HepG2 (cell line): ENCODE measurements around the gene ASB4. TPM values are rescaled to one million over a fixed set of nuclear protein-coding genes. Genes with fewer than 3 reads are reported as not detected.

Experiments used
- ETV5 ChIP-seq: IDR thresholded peaks from 2 replicates; pipeline ENCODE4 v1.6.1; 2018; ENCODE audit warnings: missing biosample characterization, missing genetic modification reagents, inconsistent platforms, borderline replicate concordance
- HHEX ChIP-seq: IDR thresholded peaks from 2 replicates; pipeline ENCODE4 v1.6.1; 2016; ENCODE audit warnings: control low read depth
- ISX ChIP-seq: sonication (generic); formaldehyde crosslinking; conservative IDR thresholded peaks from 2 replicates; pipeline ENCODE4 v1.5.0; 2020; ENCODE audit warnings: missing genetic modification reagents
- NR2F6 ChIP-seq, 2 experiments: IDR thresholded peaks; 2 replicates each; pipeline ENCODE4 v1.6.1; 2016; ENCODE audit warnings: antibody characterized with exemption in 1 of 2, mild to moderate bottlenecking in 1 of 2
- PHF21A ChIP-seq: sonication (generic); formaldehyde crosslinking; IDR thresholded peaks from 2 replicates; pipeline ENCODE4 v1.5.0; 2020; ENCODE audit warnings: mild to moderate bottlenecking, missing genetic modification reagents
- ZBTB34 ChIP-seq: sonication (generic); formaldehyde crosslinking; IDR thresholded peaks from 2 replicates; pipeline ENCODE4 v1.8.0; 2022; ENCODE audit warnings: mild to moderate bottlenecking, missing genetic modification reagents
- ZHX2 ChIP-seq, 2 experiments: sonication (generic) in 1 of 2; formaldehyde crosslinking in 1 of 2; IDR thresholded peaks; 2 replicates each; pipeline versions ENCODE4 v1.6.1 to v1.9.0; 2014 to 2022; ENCODE audit warnings: antibody characterized with exemption in 1 of 2, borderline replicate concordance in 1 of 2, inconsistent platforms in 1 of 2, low read depth in 1 of 2, missing genetic modification reagents in 1 of 2
- ZNF180 ChIP-seq: sonication (generic); formaldehyde crosslinking; IDR thresholded peaks from 2 replicates; pipeline ENCODE4 v1.4.0; 2020; ENCODE audit warnings: low read depth, missing genetic modification reagents, borderline replicate concordance
- ZNF746 ChIP-seq: sonication (generic); formaldehyde crosslinking; IDR thresholded peaks from 2 replicates; pipeline ENCODE4 v1.8.0; 2022; ENCODE audit warnings: mild to moderate bottlenecking, missing genetic modification reagents
- ZNF780A ChIP-seq: sonication (generic); formaldehyde crosslinking; IDR thresholded peaks from 2 replicates; pipeline ENCODE4 v1.8.0; 2022; ENCODE audit warnings: mild to moderate bottlenecking, missing genetic modification reagents, moderate library complexity
- polyA plus RNA-seq, 8 experiments: library from polyadenylated mRNA; depleted of rRNA in 3 of 8; stranded (reverse) in 7 of 8; unstranded in 1 of 8; fragments of >200 nt; fragmentation: Illumina TruSeq in 4 of 8; extraction: Trizol in 4 of 8; gene quantifications; 2 replicates each; pipeline versions ENCODE4 v1.2.1 to v1.2.3, GENCODE V29; 2011 to 2016; ENCODE audit warnings: low read depth in 4 of 8, missing spikeins in 1 of 8, mixed read lengths in 1 of 8; ENCODE audit not compliant: insufficient read depth in 1 of 8
- total RNA-seq, 5 experiments: library from RNA; depleted of rRNA; stranded (reverse); fragments of >200 nt; fragmentation: Illumina TruSeq; extraction: Trizol; gene quantifications; 2 replicates each; pipeline ENCODE4 v1.2.3, GENCODE V29; 2016; ENCODE audit warnings: low read depth in 1 of 5
- TF ChIP-seq, protein P1 (sequence below), 2 experiments: IDR thresholded peaks; 2 replicates each; pipeline ENCODE4 v1.6.1; 2011 to 2012; ENCODE audit warnings: low read length in 2 of 2, borderline replicate concordance in 1 of 2, low read depth in 1 of 2, mild to moderate bottlenecking in 1 of 2, moderate library complexity in 1 of 2
- TF ChIP-seq, protein P2 (sequence below): fragments of 450-650 bp; IDR thresholded peaks from 2 replicates; pipeline ENCODE4 v1.6.1; 2017

The ASB4 gene
- total and polyA plus RNA-seq, 2 of the 13 experiments (the other 11 are each of a cell fraction or from before 2014, with no cell fraction given): 1.1 to 4.0 TPM

- 0 out of 2 replicates have a peak, but pooled peaks have one; percentile 42 for TF ChIP-seq ZHX2 (IDR thresholded peaks at IDR 0.05; ENCODE audit: low read depth)
- TF ChIP-seq ZHX2 (CRISPR knock-in tag; IDR thresholded peaks at IDR 0.05; ENCODE audit: borderline replicate concordance): peak; percentile 53; the same call in 1 of the 2 replicates
- TF ChIP-seq, protein P1, sequence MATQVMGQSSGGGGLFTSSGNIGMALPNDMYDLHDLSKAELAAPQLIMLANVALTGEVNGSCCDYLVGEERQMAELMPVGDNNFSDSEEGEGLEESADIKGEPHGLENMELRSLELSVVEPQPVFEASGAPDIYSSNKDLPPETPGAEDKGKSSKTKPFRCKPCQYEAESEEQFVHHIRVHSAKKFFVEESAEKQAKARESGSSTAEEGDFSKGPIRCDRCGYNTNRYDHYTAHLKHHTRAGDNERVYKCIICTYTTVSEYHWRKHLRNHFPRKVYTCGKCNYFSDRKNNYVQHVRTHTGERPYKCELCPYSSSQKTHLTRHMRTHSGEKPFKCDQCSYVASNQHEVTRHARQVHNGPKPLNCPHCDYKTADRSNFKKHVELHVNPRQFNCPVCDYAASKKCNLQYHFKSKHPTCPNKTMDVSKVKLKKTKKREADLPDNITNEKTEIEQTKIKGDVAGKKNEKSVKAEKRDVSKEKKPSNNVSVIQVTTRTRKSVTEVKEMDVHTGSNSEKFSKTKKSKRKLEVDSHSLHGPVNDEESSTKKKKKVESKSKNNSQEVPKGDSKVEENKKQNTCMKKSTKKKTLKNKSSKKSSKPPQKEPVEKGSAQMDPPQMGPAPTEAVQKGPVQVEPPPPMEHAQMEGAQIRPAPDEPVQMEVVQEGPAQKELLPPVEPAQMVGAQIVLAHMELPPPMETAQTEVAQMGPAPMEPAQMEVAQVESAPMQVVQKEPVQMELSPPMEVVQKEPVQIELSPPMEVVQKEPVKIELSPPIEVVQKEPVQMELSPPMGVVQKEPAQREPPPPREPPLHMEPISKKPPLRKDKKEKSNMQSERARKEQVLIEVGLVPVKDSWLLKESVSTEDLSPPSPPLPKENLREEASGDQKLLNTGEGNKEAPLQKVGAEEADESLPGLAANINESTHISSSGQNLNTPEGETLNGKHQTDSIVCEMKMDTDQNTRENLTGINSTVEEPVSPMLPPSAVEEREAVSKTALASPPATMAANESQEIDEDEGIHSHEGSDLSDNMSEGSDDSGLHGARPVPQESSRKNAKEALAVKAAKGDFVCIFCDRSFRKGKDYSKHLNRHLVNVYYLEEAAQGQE (IDR thresholded peaks at IDR 0.05; ENCODE audit: borderline replicate concordance in 1 of 2, low read depth in 1 of 2, low read length in 2 of 2): peak in 1 of 2 experiments; percentile 77; a peak in 1 of 4 replicates
- TF ChIP-seq ZNF780A (CRISPR knock-in tag): peak; percentile 85
- TF ChIP-seq ZNF746: peak; percentile 26; the same call in 1 of the 2 replicates
- TF ChIP-seq ETV5 (CRISPR knock-in tag): peak; percentile 77; the same call in 1 of the 2 replicates
- no peak for TF ChIP-seq ZNF180 (CRISPR knock-in tag)
- no peak for TF ChIP-seq ISX (CRISPR knock-in tag)
- peak; percentile 29; the same call in 1 of the 2 replicates for TF ChIP-seq ZBTB34 (CRISPR knock-in tag)
- TF ChIP-seq HHEX (CRISPR knock-in tag): 0 out of 2 replicates have a peak, but pooled peaks have one; percentile 42
- peak; percentile 91 for TF ChIP-seq PHF21A (CRISPR knock-in tag)
- TF ChIP-seq, protein P2, sequence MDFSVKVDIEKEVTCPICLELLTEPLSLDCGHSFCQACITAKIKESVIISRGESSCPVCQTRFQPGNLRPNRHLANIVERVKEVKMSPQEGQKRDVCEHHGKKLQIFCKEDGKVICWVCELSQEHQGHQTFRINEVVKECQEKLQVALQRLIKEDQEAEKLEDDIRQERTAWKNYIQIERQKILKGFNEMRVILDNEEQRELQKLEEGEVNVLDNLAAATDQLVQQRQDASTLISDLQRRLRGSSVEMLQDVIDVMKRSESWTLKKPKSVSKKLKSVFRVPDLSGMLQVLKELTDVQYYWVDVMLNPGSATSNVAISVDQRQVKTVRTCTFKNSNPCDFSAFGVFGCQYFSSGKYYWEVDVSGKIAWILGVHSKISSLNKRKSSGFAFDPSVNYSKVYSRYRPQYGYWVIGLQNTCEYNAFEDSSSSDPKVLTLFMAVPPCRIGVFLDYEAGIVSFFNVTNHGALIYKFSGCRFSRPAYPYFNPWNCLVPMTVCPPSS: no peak
- peak; percentile 87 for TF ChIP-seq NR2F6 (IDR thresholded peaks at IDR 0.05)
- peak; percentile 95 for TF ChIP-seq NR2F6 (CRISPR knock-in tag; IDR thresholded peaks at IDR 0.05)
These were observed 45.2 kb upstream of the ASB4 start (continued) for GRCh38 chr7:95440394-95441038.
